Left lung (tissue), 10 donors: ENCODE results near the gene PHF12. TPM values are rescaled to one million over a fixed set of nuclear protein-coding genes. Genes with fewer than 3 reads are reported as not detected.

Source experiments
- ATAC-seq: fragments of 200-7000 bp; cut with Tn5 transposase; one replicate; pipeline ENCODE4 v1.9.1; 2020; ENCODE audit warnings: moderate library complexity
- DNase-seq, 4 donors: peaks; one replicate each; pipeline ENCODE4 v3.0.0-alpha.2; 2013 to 2020
- H3K27ac ChIP-seq, 2 donors: fragments of 200-600 bp; sonication (generic) in 1 of 2; one replicate each; pipeline versions ENCODE4 v1.5.0 to v1.8.0; 2020 to 2021
- H3K27me3 ChIP-seq, 2 donors: fragments of 200-600 bp; sonication (generic) in 1 of 2; one replicate each; pipeline versions ENCODE4 v1.5.0 to v1.8.0; 2020 to 2021
- H3K36me3 ChIP-seq, 2 donors: fragments of 200-600 bp; sonication (generic) in 1 of 2; one replicate each; pipeline versions ENCODE4 v1.5.0 to v1.8.0; 2020 to 2021
- H3K4me1 ChIP-seq, 2 donors: fragments of 200-600 bp; one replicate each; pipeline ENCODE4 v1.8.0; 2021
- H3K4me3 ChIP-seq, 2 donors: fragments of 200-600 bp; sonication (generic) in 1 of 2; one replicate each; pipeline versions ENCODE4 v1.5.0 to v1.8.0; 2020 to 2021; ENCODE audit warnings: mild to moderate bottlenecking in 1 of 2
- H3K9me3 ChIP-seq, 2 donors: fragments of 200-600 bp; sonication (generic) in 1 of 2; one replicate each; pipeline versions ENCODE4 v1.5.0 to v1.8.0; 2020 to 2021
- intact Hi-C, 2 donors: fragments of 100-400 bp; cut with DNase I; formaldehyde crosslinking; loops; one replicate each; pipeline versions ENCODE4 v1.11.2 to v1.14.2; 2022
- polyA plus RNA-seq, 6 donors: library from polyadenylated mRNA; unstranded; fragments of 120-200 nt; gene quantifications; one replicate each; pipeline ENCODE4 v1.2.1, GENCODE V29; 2013; ENCODE audit not compliant: insufficient read length in 6 of 6
- total RNA-seq, 2 donors: library from RNA; stranded (reverse); fragmentation: NEBNext Ultra II Directional; extraction: Animal tissue kit (Norgen Biotek cat#: 25700); gene quantifications; one replicate each; pipeline ENCODE4 v1.2.1, GENCODE V29; 2021
- TF ChIP-seq, protein P1 (sequence below), 2 donors: fragments of 200-600 bp; sonication (generic) in 1 of 2; IDR thresholded peaks; one replicate each; pipeline versions ENCODE4 v1.5.0 to v1.8.0; 2021; ENCODE audit warnings: antibody characterized with exemption in 2 of 2
- donor health status: DM: no; HTN: yes; CAD: no.
- donor health status: DM: no; HTN: no; CAD: no.

PHF12 gene
- total and polyA plus RNA-seq, 8 donors = 32.1 to 68.7 (median 56.0) TPM

DNA sequence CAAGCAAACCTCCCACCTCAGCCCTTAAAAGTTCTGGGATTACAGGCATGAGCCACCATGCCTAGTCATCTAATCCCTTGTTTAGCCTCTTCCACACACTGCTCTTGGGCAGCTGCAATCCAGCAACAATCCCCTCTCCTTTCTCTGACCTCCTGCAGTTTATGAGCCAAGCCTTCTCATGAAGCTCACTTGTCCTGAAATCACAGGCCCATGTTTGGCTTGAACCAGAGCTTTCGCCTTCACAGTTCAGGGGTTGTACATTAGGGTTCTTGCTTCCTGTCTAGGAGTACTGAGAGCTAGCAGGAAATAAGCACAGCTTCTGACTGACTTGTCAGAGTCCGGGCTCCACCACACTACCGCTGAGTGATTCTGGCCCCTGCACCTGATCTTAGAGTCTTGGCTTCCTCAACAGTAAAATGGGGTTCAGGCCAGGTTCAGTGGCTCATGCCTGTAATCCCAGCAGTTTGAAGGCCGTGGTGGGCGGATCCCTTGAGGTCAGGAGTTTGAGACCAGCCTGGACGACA is 80.2 kb downstream of the PHF12 start:
- DNase-seq (peak in 1 of 4 donors; percentile 20), ATAC-seq (no peak)
- intact Hi-C loops = no loop called here
- Histone ChIP-seq H3K36me3 (no peaks in the 10 kb centered on the region), H3K9me3 (no peaks in the 10 kb centered on the region), H3K27ac (no peak overlapping the region), H3K4me1 (no peaks in the 10 kb centered on the region), H3K27me3 (no peaks in the 10 kb centered on the region), H3K4me3 (no peak overlapping the region)
- TF ChIP-seq, protein P1, sequence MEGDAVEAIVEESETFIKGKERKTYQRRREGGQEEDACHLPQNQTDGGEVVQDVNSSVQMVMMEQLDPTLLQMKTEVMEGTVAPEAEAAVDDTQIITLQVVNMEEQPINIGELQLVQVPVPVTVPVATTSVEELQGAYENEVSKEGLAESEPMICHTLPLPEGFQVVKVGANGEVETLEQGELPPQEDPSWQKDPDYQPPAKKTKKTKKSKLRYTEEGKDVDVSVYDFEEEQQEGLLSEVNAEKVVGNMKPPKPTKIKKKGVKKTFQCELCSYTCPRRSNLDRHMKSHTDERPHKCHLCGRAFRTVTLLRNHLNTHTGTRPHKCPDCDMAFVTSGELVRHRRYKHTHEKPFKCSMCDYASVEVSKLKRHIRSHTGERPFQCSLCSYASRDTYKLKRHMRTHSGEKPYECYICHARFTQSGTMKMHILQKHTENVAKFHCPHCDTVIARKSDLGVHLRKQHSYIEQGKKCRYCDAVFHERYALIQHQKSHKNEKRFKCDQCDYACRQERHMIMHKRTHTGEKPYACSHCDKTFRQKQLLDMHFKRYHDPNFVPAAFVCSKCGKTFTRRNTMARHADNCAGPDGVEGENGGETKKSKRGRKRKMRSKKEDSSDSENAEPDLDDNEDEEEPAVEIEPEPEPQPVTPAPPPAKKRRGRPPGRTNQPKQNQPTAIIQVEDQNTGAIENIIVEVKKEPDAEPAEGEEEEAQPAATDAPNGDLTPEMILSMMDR (IDR thresholded peaks at IDR 0.05) = no peak

DNA sequence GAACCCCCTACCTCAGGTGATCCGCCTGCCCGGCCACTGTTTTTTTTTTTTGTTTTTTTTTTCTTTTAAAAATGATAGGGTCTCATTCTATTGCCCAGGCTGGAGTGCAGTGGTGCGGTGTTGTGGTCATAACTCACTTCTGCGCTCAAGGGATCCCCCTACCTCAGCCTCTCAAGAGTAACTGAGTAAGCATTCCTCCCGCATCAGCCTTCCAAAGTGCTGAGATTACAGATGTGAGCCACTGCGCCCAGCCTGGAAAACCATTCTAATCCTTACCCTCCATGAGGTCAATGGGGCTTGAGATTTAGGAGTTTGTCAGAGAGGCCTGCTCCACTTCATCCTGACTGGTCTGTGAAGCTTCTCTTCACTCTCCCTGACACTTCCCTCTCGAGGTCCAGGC is 84.0 kb downstream of the PHF12 start:
- Histone ChIP-seq H3K9me3 (no peaks in the 10 kb centered on the region), H3K27me3 (no peaks in the 10 kb centered on the region), H3K4me3 (no peak overlapping the region), H3K4me1 (peaks cover 0 to 6% of the 10 kb centered on the region in 2 donors), H3K36me3 (no peaks in the 10 kb centered on the region), H3K27ac (no peak overlapping the region)
- DNase-seq (no peak), ATAC-seq (no peak)
- intact Hi-C loops = no loop called here
- TF ChIP-seq, protein P1 (IDR thresholded peaks at IDR 0.05) = no peak

DNA sequence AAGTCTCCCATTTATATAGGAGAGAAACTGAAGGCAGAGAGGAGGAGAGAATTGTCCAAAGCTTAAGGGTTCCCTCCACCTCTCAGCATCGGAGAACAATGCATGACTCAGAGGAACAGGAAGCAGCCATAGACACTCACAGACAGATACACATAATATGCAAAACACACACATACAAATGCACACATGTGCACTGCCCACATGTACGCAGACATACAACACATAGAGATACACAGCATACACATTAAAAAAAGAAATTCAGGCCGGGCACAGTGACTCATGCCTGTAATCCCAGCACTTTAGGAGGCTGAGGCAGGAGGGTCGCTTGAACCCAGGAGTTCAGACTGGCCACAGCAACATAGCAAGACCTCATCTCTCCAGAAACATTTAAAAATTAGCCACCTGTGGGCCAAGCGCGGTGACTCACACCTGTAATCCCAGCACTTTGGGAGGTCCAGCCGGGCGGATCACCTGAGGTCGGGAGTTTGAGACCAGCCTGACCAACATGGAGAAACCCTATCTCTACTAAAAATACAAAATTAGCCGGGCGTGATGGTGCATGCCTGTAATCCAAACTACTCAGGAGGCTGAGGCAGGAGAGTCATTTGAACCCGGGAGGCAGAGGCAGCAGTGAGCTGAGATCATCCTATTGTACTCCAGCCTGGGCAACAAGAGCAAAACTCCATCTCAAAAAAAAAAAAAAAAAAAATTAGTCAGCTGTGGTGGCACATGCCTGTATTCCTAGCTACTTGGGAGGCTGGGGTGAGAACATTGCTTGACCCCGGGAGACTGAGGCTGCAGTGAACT is 85.2 kb downstream of the PHF12 start:
- H3K4me1 ChIP-seq = peaks cover 0 to 6% of the 10 kb centered on the region in 2 donors
- TF ChIP-seq, protein P1 (IDR thresholded peaks at IDR 0.05) = no peak
- DNase-seq = peak in 1 of 4 donors; percentile 36
- H3K4me3 ChIP-seq = no peak overlapping the region
- peaks cover 0 to 4% of the 10 kb centered on the region in 2 donors for H3K36me3 ChIP-seq
- ATAC-seq = no peak
- H3K27ac ChIP-seq = peak overlapping the region; percentile 5 to 41
- H3K27me3 ChIP-seq = no peaks in the 10 kb centered on the region
- intact Hi-C loops = no loop called here
- H3K9me3 ChIP-seq = no peaks in the 10 kb centered on the region

DNA sequence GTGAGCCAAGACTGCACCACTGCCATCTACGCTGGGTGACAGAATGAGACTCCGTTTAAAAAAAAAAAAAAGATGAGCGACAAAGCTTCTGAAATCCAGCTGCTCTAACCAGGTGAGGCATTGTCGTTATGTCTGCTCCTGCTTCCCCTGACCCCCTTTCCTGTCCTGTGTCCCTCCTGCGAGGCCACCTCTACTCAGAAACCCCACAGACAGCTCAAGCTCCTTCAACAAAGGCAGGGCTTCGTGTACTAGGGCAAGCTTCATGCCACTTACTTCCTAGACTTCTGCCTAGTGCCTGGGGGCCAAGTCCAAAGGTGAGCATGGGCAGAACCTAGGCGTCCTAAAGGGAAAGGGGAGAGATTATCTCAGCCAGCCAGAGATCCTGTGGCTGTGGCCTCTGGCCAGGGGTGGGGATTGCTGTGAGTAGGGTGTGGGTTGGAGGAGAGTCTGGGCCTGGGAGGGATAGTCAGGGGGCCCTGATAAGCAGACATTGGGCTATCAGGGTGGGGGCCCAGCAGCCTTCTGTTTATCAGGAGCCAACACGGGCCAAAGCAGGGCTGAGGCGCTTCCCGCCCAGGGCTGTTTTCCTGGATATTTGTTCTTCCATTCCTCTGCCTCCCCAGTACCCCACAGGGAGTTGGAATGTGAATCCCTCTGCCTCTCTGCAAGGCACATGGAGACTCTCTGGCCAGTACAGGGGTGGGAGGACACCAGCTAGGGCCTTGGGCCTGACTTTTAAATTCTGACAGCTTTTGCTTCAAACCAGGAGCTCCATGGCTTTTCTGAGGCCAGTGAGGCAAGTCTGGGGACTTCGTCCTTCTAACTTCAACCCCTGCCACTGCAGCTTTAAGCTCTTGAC is 86.1 kb downstream of the PHF12 start:
- peak overlapping the region; percentile 5 to 41 for H3K27ac ChIP-seq

More for the DNA sequence above, 86.1 kb downstream of the PHF12 start:
- H3K4me3 ChIP-seq = no peak overlapping the region
- TF ChIP-seq, protein P1 (IDR thresholded peaks at IDR 0.05) = no peak
- ATAC-seq (no peak), DNase-seq (peak in 1 of 4 donors; percentile 33)
- H3K9me3 ChIP-seq = no peaks in the 10 kb centered on the region
- peaks cover 0 to 6% of the 10 kb centered on the region in 2 donors for H3K4me1 ChIP-seq
- intact Hi-C loops = no loop called here
- H3K36me3 ChIP-seq = peaks cover 0 to 14% of the 10 kb centered on the region in 2 donors
- no peaks in the 10 kb centered on the region for H3K27me3 ChIP-seq
